HUES48 (cell line): ENCODE measurements around the gene THSD4.

Experiments
- H3K27ac ChIP-seq: one replicate; pipeline ENCODE4 v1.7.0; 2013; ENCODE audit warnings: low read depth, low read length, inconsistent platforms
- H3K27me3 ChIP-seq: 2 replicates; pipeline ENCODE4 v1.6.1; 2013; ENCODE audit warnings: mild to moderate bottlenecking, low read length; ENCODE audit not compliant: control insufficient read depth, insufficient read depth
- H3K36me3 ChIP-seq: 2 replicates; pipeline ENCODE4 v1.6.1; 2013; ENCODE audit warnings: low read length; ENCODE audit not compliant: control insufficient read depth, insufficient read depth
- H3K4me1 ChIP-seq: 2 replicates; pipeline ENCODE4 v1.6.1; 2013; ENCODE audit warnings: mild to moderate bottlenecking, low read length; ENCODE audit not compliant: control insufficient read depth, insufficient read depth
- H3K4me3 ChIP-seq: 2 replicates; pipeline ENCODE4 v1.5.1; 2013; ENCODE audit warnings: mild to moderate bottlenecking, low read depth, low read length
- H3K9ac ChIP-seq: 2 replicates; pipeline ENCODE4 v1.6.1; 2013; ENCODE audit warnings: mild to moderate bottlenecking, low read depth, low read length, moderate library complexity
- H3K9me3 ChIP-seq: 2 replicates; pipeline ENCODE4 v1.6.1; 2013; ENCODE audit warnings: low read length; ENCODE audit not compliant: control insufficient read depth, insufficient read depth

Gene THSD4

GRCh38 chr15:71788646-71789579, 673.6 kb downstream of the THSD4 start:
- H3K36me3 ChIP-seq = no peaks in the 10 kb centered on the region
- no peaks in the 10 kb centered on the region for H3K9me3 ChIP-seq
- H3K4me1 ChIP-seq = no peaks in the 10 kb centered on the region
- no peak overlapping the region for H3K9ac ChIP-seq
- H3K4me3 ChIP-seq = no peak overlapping the region
- no peaks in the 10 kb centered on the region for H3K27me3 ChIP-seq
- no peak overlapping the region for H3K27ac ChIP-seq

- Histone ChIP-seq H3K36me3 (no peaks in the 10 kb centered on the region), H3K9ac (no peak overlapping the region), H3K4me3 (no peak overlapping the region), H3K4me1 (no peaks in the 10 kb centered on the region), H3K9me3 (no peaks in the 10 kb centered on the region), H3K27me3 (no peaks in the 10 kb centered on the region), H3K27ac (no peak overlapping the region)
Measured at GRCh38 chr15:71789616-71790015, 674.3 kb downstream of the THSD4 start.

GRCh38 chr15:71790081-71790480, 674.8 kb downstream of the THSD4 start:
- Histone ChIP-seq H3K27ac (no peak overlapping the region), H3K36me3 (no peaks in the 10 kb centered on the region), H3K9ac (no peak overlapping the region), H3K4me1 (no peaks in the 10 kb centered on the region), H3K27me3 (no peaks in the 10 kb centered on the region), H3K9me3 (no peaks in the 10 kb centered on the region), H3K4me3 (no peak overlapping the region)

GRCh38 chr15:71791975-71792374, 676.7 kb downstream of the THSD4 start:
- Histone ChIP-seq H3K36me3 (no peaks in the 10 kb centered on the region), H3K9me3 (no peaks in the 10 kb centered on the region), H3K27me3 (no peaks in the 10 kb centered on the region), H3K4me3 (no peak overlapping the region), H3K4me1 (no peaks in the 10 kb centered on the region), H3K27ac (no peak overlapping the region), H3K9ac (no peak overlapping the region)

- Histone ChIP-seq H3K36me3 (no peaks in the 10 kb centered on the region), H3K9ac (no peak overlapping the region), H3K4me3 (no peak overlapping the region), H3K27me3 (no peaks in the 10 kb centered on the region), H3K4me1 (no peaks in the 10 kb centered on the region), H3K27ac (no peak overlapping the region), H3K9me3 (no peaks in the 10 kb centered on the region)
Measured at GRCh38 chr15:71792521-71792920, 677.2 kb downstream of the THSD4 start.

- H3K27me3 ChIP-seq = no peaks in the 10 kb centered on the region
- no peaks in the 10 kb centered on the region for H3K36me3 ChIP-seq
- H3K27ac ChIP-seq = no peak overlapping the region
- no peak overlapping the region for H3K9ac ChIP-seq
- no peaks in the 10 kb centered on the region for H3K4me1 ChIP-seq
- no peak overlapping the region for H3K4me3 ChIP-seq
- H3K9me3 ChIP-seq = no peaks in the 10 kb centered on the region
Measured at GRCh38 chr15:71798641-71799040, 683.4 kb downstream of the THSD4 start.

- no peak overlapping the region for H3K9ac ChIP-seq
- no peak overlapping the region for H3K27ac ChIP-seq
- H3K36me3 ChIP-seq = no peaks in the 10 kb centered on the region
- H3K27me3 ChIP-seq = no peaks in the 10 kb centered on the region
- H3K4me1 ChIP-seq = no peaks in the 10 kb centered on the region
- no peaks in the 10 kb centered on the region for H3K9me3 ChIP-seq
- H3K4me3 ChIP-seq = no peak overlapping the region
Measured at GRCh38 chr15:71800190-71800589, 684.9 kb downstream of the THSD4 start.

GRCh38 chr15:71800835-71801745, 685.8 kb downstream of the THSD4 start:
- Histone ChIP-seq H3K27me3 (no peaks in the 10 kb centered on the region), H3K36me3 (no peaks in the 10 kb centered on the region), H3K9ac (no peak overlapping the region), H3K4me1 (no peaks in the 10 kb centered on the region), H3K27ac (no peak overlapping the region), H3K9me3 (no peaks in the 10 kb centered on the region), H3K4me3 (no peak overlapping the region)

- H3K27me3 ChIP-seq = no peaks in the 10 kb centered on the region
- H3K9ac ChIP-seq = no peak overlapping the region
- H3K4me1 ChIP-seq = peaks cover 10% of the 10 kb centered on the region
- no peak overlapping the region for H3K4me3 ChIP-seq
- no peak overlapping the region for H3K27ac ChIP-seq
- no peaks in the 10 kb centered on the region for H3K9me3 ChIP-seq
- no peaks in the 10 kb centered on the region for H3K36me3 ChIP-seq
Measured at GRCh38 chr15:71801935-71802655, 686.8 kb downstream of the THSD4 start.

GRCh38 chr15:71802770-71803169, 687.5 kb downstream of the THSD4 start:
- Histone ChIP-seq H3K36me3 (no peaks in the 10 kb centered on the region), H3K4me3 (no peak overlapping the region), H3K9me3 (no peaks in the 10 kb centered on the region), H3K9ac (no peak overlapping the region), H3K27ac (no peak overlapping the region), H3K27me3 (no peaks in the 10 kb centered on the region), H3K4me1 (peaks cover 17% of the 10 kb centered on the region)
